Brain microvascular endothelial cell (primary cell): ENCODE measurements around the gene AAMP.

ENCODE experiments used
- DNase-seq: peaks from one replicate; pipeline ENCODE4 v3.0.0-alpha.2; 2020
- H3K27ac ChIP-seq: fragments of 250-450 bp; sonication (Bioruptor Pico); 2 replicates; pipeline ENCODE4 v1.5.1; 2020; ENCODE audit warnings: mild to moderate bottlenecking, moderate library complexity
- H3K27me3 ChIP-seq: fragments of 250-450 bp; sonication (Bioruptor Pico); replicated peaks from 2 replicates; pipeline ENCODE4 v1.5.1; 2020; ENCODE audit warnings: mild to moderate bottlenecking
- H3K36me3 ChIP-seq: fragments of 250-450 bp; sonication (Bioruptor Pico); replicated peaks from 2 replicates; pipeline ENCODE4 v1.5.1; 2020; ENCODE audit warnings: mild to moderate bottlenecking
- H3K4me3 ChIP-seq: 2 replicates; pipeline ENCODE4 v1.5.1; 2011; ENCODE audit warnings: low read depth, mild to moderate bottlenecking, control low read depth, low read length, moderate library complexity
- CTCF ChIP-seq: IDR thresholded peaks from 2 replicates; pipeline ENCODE4 v1.5.1; 2011; ENCODE audit warnings: low read depth, mild to moderate bottlenecking, moderate library complexity, low read length, control low read depth, inconsistent platforms; ENCODE audit errors: missing control alignments
- in situ Hi-C: cut with HindIII; loops from 2 replicates; pipeline ENCODE4 v1.10.0; 2017; ENCODE audit warnings: low sequenced_read_pairs, low pct_ligation_motif_present

The AAMP gene

DNA sequence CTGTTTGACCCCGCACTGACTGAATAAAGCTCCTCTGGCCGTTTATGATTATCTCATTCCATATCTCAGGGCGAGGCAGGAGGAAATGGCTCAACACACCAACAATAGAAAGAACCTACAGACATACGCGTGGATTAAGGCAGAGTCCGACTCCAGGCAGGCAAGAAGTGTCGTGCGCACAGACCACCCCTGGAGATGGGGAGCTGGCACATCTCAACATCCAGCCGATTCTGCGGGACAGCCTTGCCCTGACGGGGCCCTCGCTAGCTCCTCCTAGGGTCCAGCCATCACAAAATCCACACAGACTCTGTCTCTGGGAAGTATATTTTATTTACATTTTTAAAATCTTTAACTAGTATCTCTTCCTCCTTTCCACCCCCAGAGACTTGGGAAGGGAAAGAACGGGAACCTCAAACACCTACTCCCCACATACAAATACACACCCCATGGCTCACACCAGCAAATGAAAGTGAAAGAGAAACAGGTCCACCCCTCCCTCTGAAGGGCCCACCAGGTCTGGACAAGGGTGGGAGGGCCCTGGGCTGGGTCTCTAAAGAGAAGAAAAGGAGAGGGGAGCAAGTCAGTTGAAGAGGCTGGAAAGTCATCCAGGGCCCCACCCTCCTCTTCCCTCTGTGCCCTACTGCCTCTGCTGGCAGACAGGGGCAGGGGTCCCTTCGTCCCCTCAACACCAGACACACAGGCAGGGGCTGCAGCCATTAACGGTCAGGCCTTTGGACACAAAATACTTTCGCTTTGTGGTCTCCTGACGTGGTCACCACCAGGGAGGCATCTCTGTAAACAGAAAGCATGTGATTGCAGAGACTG lies 5.9 kb downstream of the AAMP start:
- peaks cover 31% of the 10 kb centered on the region for H3K36me3 ChIP-seq
- TF ChIP-seq CTCF: peak; percentile 35
- DNase-seq: no peak
- in situ Hi-C loops: no loop called here
- no peak overlapping the region for H3K27ac ChIP-seq
- no peak overlapping the region for H3K4me3 ChIP-seq
- H3K27me3 ChIP-seq: no peaks in the 10 kb centered on the region

DNA sequence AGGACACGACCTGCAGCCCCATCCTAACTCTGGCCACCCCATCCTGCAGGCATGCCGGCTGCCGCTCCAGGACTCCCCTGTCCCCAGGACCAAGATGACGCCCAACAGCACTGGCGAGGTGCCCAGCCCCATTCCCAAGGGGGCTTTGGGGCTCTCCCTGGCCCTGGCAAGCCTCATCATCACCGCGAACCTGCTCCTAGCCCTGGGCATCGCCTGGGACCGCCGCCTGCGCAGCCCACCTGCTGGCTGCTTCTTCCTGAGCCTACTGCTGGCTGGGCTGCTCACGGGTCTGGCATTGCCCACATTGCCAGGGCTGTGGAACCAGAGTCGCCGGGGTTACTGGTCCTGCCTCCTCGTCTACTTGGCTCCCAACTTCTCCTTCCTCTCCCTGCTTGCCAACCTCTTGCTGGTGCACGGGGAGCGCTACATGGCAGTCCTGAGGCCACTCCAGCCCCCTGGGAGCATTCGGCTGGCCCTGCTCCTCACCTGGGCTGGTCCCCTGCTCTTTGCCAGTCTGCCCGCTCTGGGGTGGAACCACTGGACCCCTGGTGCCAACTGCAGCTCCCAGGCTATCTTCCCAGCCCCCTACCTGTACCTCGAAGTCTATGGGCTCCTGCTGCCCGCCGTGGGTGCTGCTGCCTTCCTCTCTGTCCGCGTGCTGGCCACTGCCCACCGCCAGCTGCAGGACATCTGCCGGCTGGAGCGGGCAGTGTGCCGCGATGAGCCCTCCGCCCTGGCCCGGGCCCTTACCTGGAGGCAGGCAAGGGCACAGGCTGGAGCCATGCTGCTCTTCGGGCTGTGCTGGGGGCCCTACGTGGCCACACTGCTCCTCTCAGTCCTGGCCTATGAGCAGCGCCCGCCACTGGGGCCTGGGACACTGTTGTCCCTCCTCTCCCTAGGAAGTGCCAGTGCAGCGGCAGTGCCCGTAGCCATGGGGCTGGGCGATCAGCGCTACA lies 7.0 kb downstream of the AAMP start:
- no peak for DNase-seq
- no peak overlapping the region for H3K27ac ChIP-seq
- no peak overlapping the region for H3K4me3 ChIP-seq
- peaks cover 31% of the 10 kb centered on the region for H3K36me3 ChIP-seq
- H3K27me3 ChIP-seq: no peaks in the 10 kb centered on the region
- TF ChIP-seq CTCF: no peak
- in situ Hi-C loops: no loop called here

DNA sequence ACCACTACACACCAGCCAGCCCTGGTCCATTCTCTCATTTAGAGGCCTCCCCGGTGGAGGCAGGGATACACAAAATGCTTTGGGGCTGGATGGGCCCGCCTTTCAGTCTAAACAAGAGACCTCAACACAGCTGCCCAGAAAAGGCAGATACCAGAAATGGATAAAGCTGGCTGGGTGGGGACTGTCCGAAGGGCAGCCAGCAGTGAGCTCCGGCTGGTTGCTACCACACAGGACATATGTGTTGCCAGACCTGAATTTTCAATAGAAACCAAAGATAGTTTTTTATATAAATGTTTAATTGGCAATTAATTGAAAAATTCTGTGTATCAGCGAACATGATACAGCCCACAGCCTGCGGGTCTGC lies 7.7 kb downstream of the AAMP start:
- in situ Hi-C loops: no loop called here
- H3K27me3 ChIP-seq: no peaks in the 10 kb centered on the region
- no peak for TF ChIP-seq CTCF
- DNase-seq: no peak
- no peak overlapping the region for H3K4me3 ChIP-seq
- H3K27ac ChIP-seq: no peak overlapping the region
- H3K36me3 ChIP-seq: peaks cover 27% of the 10 kb centered on the region

- peaks cover 27% of the 10 kb centered on the region for H3K36me3 ChIP-seq
- TF ChIP-seq CTCF: no peak
- in situ Hi-C loops: no loop called here
- H3K4me3 ChIP-seq: no peak overlapping the region
- DNase-seq: no peak
- H3K27ac ChIP-seq: no peak overlapping the region
- no peaks in the 10 kb centered on the region for H3K27me3 ChIP-seq
These were observed 8.3 kb downstream of the AAMP start for GRCh38 chr2:218261423-218262236.

GRCh38 chr2:218260742-218261422 lies 9.1 kb downstream of the AAMP start, which contains the start of gene GPBAR1:
GPBAR1 (plus strand) TSS chr2:218261015; CDS start chr2:218262725, 1,710 bp downstream.
- in situ Hi-C loops: no loop called here
- DNase-seq: no peak
- Histone ChIP-seq H3K4me3 (no peak within 1 kb of the TSS), H3K27ac (no peak within 1 kb of the TSS), H3K36me3 (peaks cover 30% of the 10 kb centered on the region), H3K27me3 (no peaks in the 10 kb centered on the region)
- TF ChIP-seq CTCF: no peak
